DND-41 (cell line): Measurements from ENCODE around the gene IFNAR1.

Source experiments
- ATAC-seq: fragments of 200-7000 bp; cut with Tn5 transposase; 3 replicates; pipeline ENCODE4 v1.9.1; 2021; ENCODE audit warnings: low read depth; ENCODE audit not compliant: insufficient read depth
- DNase-seq: peaks from one replicate; pipeline ENCODE4 v3.0.0-alpha.2; 2020
- H2AFZ ChIP-seq: 2 replicates; pipeline ENCODE4 v1.6.0; 2012; ENCODE audit warnings: low read depth, low read length
- H3K27ac ChIP-seq: 2 replicates; pipeline ENCODE4 v1.5.1; 2012; ENCODE audit warnings: low read length, inconsistent platforms
- H3K27me3 ChIP-seq: fragments of 200-600 bp; sonication (generic); 2 replicates; pipeline ENCODE4 v1.6.0; 2012; ENCODE audit warnings: low read length, mild to moderate bottlenecking, inconsistent platforms; ENCODE audit not compliant: insufficient read depth, poor library complexity
- H3K36me3 ChIP-seq: 2 replicates; pipeline ENCODE4 v1.5.1; 2012; ENCODE audit warnings: low read length, inconsistent platforms; ENCODE audit not compliant: insufficient read depth
- H3K4me1 ChIP-seq: 2 replicates; pipeline ENCODE4 v1.5.1; 2012; ENCODE audit warnings: mild to moderate bottlenecking, low read length; ENCODE audit not compliant: insufficient read depth
- H3K4me2 ChIP-seq: 2 replicates; pipeline ENCODE4 v1.6.0; 2012; ENCODE audit warnings: mild to moderate bottlenecking, moderate library complexity, low read length, inconsistent platforms; ENCODE audit not compliant: insufficient read depth
- H3K4me3 ChIP-seq, 2 experiments: fragments of 200-600 bp in 1 of 2; shearing (Covaris generic) in 1 of 2; 2 replicates each; pipeline ENCODE4 v1.5.1; 2012 to 2016; ENCODE audit warnings: inconsistent platforms in 2 of 2, low read length in 2 of 2, mild to moderate bottlenecking in 2 of 2, low read depth in 1 of 2, moderate library complexity in 1 of 2
- H3K79me2 ChIP-seq: 2 replicates; pipeline ENCODE4 v1.6.0; 2012; ENCODE audit warnings: low read length, inconsistent platforms; ENCODE audit not compliant: insufficient read depth
- H3K9ac ChIP-seq: 2 replicates; pipeline ENCODE4 v1.6.0; 2012; ENCODE audit warnings: low read depth, mild to moderate bottlenecking, inconsistent platforms, low read length, moderate library complexity
- H3K9me3 ChIP-seq: 2 replicates; pipeline ENCODE4 v1.5.1; 2012; ENCODE audit warnings: low read length, moderate library complexity, mild to moderate bottlenecking, inconsistent platforms; ENCODE audit not compliant: insufficient read depth, severe bottlenecking
- H4K20me1 ChIP-seq: 2 replicates; pipeline ENCODE4 v1.6.0; 2012; ENCODE audit warnings: low read length; ENCODE audit not compliant: insufficient read depth
- CTCF ChIP-seq: IDR thresholded peaks from 2 replicates; pipeline ENCODE4 v1.5.1; 2012; ENCODE audit warnings: borderline replicate concordance, low read length, moderate library complexity, mild to moderate bottlenecking; ENCODE audit not compliant: poor library complexity, severe bottlenecking; ENCODE audit errors: extremely low read depth
- EZH2 ChIP-seq: IDR thresholded peaks from 3 replicates; pipeline ENCODE4 v1.6.1; 2012; ENCODE audit warnings: borderline replicate concordance, low read depth, mild to moderate bottlenecking, moderate library complexity, low read length, inconsistent platforms; ENCODE audit not compliant: severe bottlenecking

IFNAR1 gene

GRCh38 chr21:33289199-33289819, 35.5 kb upstream of the IFNAR1 start:
- H3K9ac ChIP-seq = no peak overlapping the region
- H3K27me3 ChIP-seq = no peaks in the 10 kb centered on the region
- no peak for TF ChIP-seq CTCF
- TF ChIP-seq EZH2 = no peak
- H3K36me3 ChIP-seq = peaks cover 64% of the 10 kb centered on the region
- no peak overlapping the region for H3K4me2 ChIP-seq
- no peak for ATAC-seq
- H3K79me2 ChIP-seq = no peaks in the 10 kb centered on the region
- no peaks in the 10 kb centered on the region; the same call in 1 of the 2 replicates for H4K20me1 ChIP-seq
- H2AFZ ChIP-seq = no peak overlapping the region
- DNase-seq = no peak
- no peak overlapping the region for H3K4me3 ChIP-seq
- no peaks in the 10 kb centered on the region for H3K9me3 ChIP-seq
- 0 out of 2 replicates have a peak overlapping the region, but pooled peaks have one; percentile 29 for H3K27ac ChIP-seq
- no peaks in the 10 kb centered on the region for H3K4me1 ChIP-seq

- Histone ChIP-seq H3K79me2 (no peaks in the 10 kb centered on the region), H3K36me3 (peaks cover 57% of the 10 kb centered on the region), H3K9me3 (no peaks in the 10 kb centered on the region), H3K9ac (no peak overlapping the region), H3K4me1 (no peaks in the 10 kb centered on the region), H3K4me3 (no peak overlapping the region), H4K20me1 (no peaks in the 10 kb centered on the region; the same call in 1 of the 2 replicates), H3K4me2 (no peak overlapping the region), H3K27ac (no peak overlapping the region), H3K27me3 (no peaks in the 10 kb centered on the region), H2AFZ (no peak overlapping the region)
- DNase-seq (no peak), ATAC-seq (no peak)
- TF ChIP-seq EZH2 = no peak
Observed at GRCh38 chr21:33290441-33290840, 34.3 kb upstream of the IFNAR1 start.

- ATAC-seq (no peak), DNase-seq (no peak)
- Histone ChIP-seq H3K36me3 (peaks cover 56% of the 10 kb centered on the region), H3K27me3 (no peaks in the 10 kb centered on the region), H3K4me3 (no peak overlapping the region), H4K20me1 (no peaks in the 10 kb centered on the region; the same call in 1 of the 2 replicates), H3K4me1 (no peaks in the 10 kb centered on the region), H3K9me3 (no peaks in the 10 kb centered on the region), H2AFZ (no peak overlapping the region), H3K9ac (no peak overlapping the region), H3K79me2 (no peaks in the 10 kb centered on the region), H3K4me2 (no peak overlapping the region), H3K27ac (no peak overlapping the region)
- TF ChIP-seq EZH2 (no peak), CTCF (no peak)
Observed at GRCh38 chr21:33291686-33292085, 33.1 kb upstream of the IFNAR1 start.

- no peak overlapping the region for H3K4me2 ChIP-seq
- H3K36me3 ChIP-seq = peaks cover 56% of the 10 kb centered on the region
Observed at GRCh38 chr21:33292724-33293123, 32.0 kb upstream of the IFNAR1 start.

More at GRCh38 chr21:33292724-33293123, 32.0 kb upstream of the IFNAR1 start:
- Histone ChIP-seq H3K4me1 (no peaks in the 10 kb centered on the region), H2AFZ (no peak overlapping the region), H3K9me3 (no peaks in the 10 kb centered on the region), H3K27me3 (no peaks in the 10 kb centered on the region), H3K9ac (no peak overlapping the region), H3K27ac (no peak overlapping the region), H3K79me2 (no peaks in the 10 kb centered on the region), H4K20me1 (no peaks in the 10 kb centered on the region; the same call in 1 of the 2 replicates), H3K4me3 (no peak overlapping the region)
- ATAC-seq (no peak), DNase-seq (no peak)
- no peak for TF ChIP-seq CTCF
- no peak for TF ChIP-seq EZH2
